Loucy (cell line): Measurements from ENCODE around the gene SMAD3.

ENCODE experiments used
- EZH2phosphoT487 ChIP-seq: fragments of 200-600 bp; IDR thresholded peaks from 2 replicates; pipeline ENCODE4 v1.6.1; 2018; ENCODE audit warnings: antibody characterized with exemption, mild to moderate bottlenecking, moderate library complexity, borderline replicate concordance
- TF ChIP-seq, protein P1 (sequence below): fragments of 200-600 bp; sonication (generic); conservative IDR thresholded peaks from 2 replicates; pipeline ENCODE4 v1.5.1; 2014; ENCODE audit warnings: mild to moderate bottlenecking, antibody characterized with exemption, low read length

DNA sequence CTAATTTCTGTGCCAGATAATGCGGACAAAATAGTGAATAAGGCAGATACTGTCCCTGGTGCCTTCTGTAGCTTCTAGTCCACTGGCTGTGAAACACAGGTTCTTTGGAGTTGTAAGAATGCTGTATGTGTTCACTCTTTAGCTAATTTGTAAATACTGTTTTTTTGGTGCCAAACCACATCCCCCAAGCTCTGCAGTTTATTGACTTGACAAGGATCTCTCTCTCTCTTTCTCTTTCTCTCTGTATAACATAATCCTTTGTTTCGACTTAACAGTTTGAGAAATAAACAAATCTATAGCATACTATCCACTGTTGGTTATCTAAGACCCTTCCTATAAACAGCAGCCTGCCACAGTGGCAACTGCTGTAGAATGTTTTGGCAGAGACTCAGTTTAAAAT, 7.6 kb downstream of the SMAD3 start:
- TF ChIP-seq, protein P1, sequence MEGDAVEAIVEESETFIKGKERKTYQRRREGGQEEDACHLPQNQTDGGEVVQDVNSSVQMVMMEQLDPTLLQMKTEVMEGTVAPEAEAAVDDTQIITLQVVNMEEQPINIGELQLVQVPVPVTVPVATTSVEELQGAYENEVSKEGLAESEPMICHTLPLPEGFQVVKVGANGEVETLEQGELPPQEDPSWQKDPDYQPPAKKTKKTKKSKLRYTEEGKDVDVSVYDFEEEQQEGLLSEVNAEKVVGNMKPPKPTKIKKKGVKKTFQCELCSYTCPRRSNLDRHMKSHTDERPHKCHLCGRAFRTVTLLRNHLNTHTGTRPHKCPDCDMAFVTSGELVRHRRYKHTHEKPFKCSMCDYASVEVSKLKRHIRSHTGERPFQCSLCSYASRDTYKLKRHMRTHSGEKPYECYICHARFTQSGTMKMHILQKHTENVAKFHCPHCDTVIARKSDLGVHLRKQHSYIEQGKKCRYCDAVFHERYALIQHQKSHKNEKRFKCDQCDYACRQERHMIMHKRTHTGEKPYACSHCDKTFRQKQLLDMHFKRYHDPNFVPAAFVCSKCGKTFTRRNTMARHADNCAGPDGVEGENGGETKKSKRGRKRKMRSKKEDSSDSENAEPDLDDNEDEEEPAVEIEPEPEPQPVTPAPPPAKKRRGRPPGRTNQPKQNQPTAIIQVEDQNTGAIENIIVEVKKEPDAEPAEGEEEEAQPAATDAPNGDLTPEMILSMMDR: no peak
- TF ChIP-seq EZH2phosphoT487: no peak
